Effector CD4-positive, alpha-beta T cell (primary cell): ENCODE data around the gene TMEM91.

ENCODE experiments used
- DNase-seq: peaks from one replicate; pipeline ENCODE4 v3.0.0-alpha.2; 2020

TMEM91 gene

GRCh38 chr19:41412953-41413352 lies 36.6 kb downstream of the TMEM91 start:
- no peak for DNase-seq

GRCh38 chr19:41413947-41414346 lies 37.6 kb downstream of the TMEM91 start:
- DNase-seq = no peak

GRCh38 chr19:41414461-41414860 lies 38.1 kb downstream of the TMEM91 start:
- DNase-seq = no peak

GRCh38 chr19:41415154-41415571 lies 38.8 kb downstream of the TMEM91 start:
- DNase-seq = no peak

- DNase-seq = no peak
These were observed 39.9 kb downstream of the TMEM91 start for GRCh38 chr19:41416194-41416674.

- no peak for DNase-seq
These were observed 44.0 kb downstream of the TMEM91 start for GRCh38 chr19:41420101-41420880.

- DNase-seq = no peak
These were observed 45.0 kb downstream of the TMEM91 start for GRCh38 chr19:41421314-41421713.

GRCh38 chr19:41421973-41422372 lies 45.6 kb downstream of the TMEM91 start:
- DNase-seq = no peak

- DNase-seq = no peak
These were observed 46.1 kb downstream of the TMEM91 start for GRCh38 chr19:41422456-41422855.

- no peak for DNase-seq
These were observed 46.6 kb downstream of the TMEM91 start for GRCh38 chr19:41422955-41423354.

- DNase-seq = no peak
These were observed 48.2 kb downstream of the TMEM91 start for GRCh38 chr19:41424335-41425173.

- no peak for DNase-seq
These were observed 49.1 kb downstream of the TMEM91 start for GRCh38 chr19:41425174-41426115.

- no peak for DNase-seq
These were observed 49.9 kb downstream of the TMEM91 start for GRCh38 chr19:41426116-41426841.

GRCh38 chr19:41426952-41427646 lies 50.8 kb downstream of the TMEM91 start, which contains the start of gene B3GNT8:
TSS of gene B3GNT8 (minus strand) at chr19:41427374. CDS start at chr19:41426778, 596 bp downstream.
- DNase-seq = no peak

- DNase-seq = peak; percentile 21
These were observed 51.5 kb downstream of the TMEM91 start for GRCh38 chr19:41427647-41428480.

GRCh38 chr19:41428481-41428859 lies 52.1 kb downstream of the TMEM91 start:
- DNase-seq = no peak

- no peak for DNase-seq
These were observed 54.6 kb downstream of the TMEM91 start for GRCh38 chr19:41430922-41431321.

- no peak for DNase-seq
These were observed 55.4 kb downstream of the TMEM91 start for GRCh38 chr19:41431426-41432386.

- no peak for DNase-seq
These were observed 56.8 kb downstream of the TMEM91 start for GRCh38 chr19:41433171-41433570.
